ENCODE measurements around the gene RIN1.
A peak's percentile ranks its signal among the peaks of the same experiment; 100 is the strongest.

RIN1 gene

DNA sequence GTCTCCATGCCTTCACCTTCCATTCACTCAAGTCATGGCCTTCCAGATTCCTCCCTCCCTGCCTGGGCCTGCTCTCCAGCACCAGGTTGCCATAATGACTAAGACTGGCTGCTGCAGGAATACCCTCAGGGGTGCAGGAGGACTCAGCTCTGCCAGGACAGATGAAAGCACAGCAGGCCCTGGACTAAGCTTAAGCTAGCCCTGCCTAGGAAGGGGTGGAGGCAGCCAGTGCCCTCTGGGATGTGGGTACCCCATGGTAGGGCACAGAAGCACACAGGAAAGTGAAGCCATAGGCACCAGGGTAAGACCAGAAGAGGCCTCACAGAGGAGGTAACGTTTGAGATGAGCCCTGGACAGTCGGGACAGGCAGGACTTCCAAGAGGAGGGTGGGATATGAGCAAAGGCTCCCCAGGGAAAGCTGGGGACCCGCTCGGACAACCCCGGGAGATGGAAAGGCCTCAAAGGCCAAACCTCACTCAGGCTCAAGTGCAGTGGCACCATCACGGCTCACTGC lies 3.0 kb upstream of the RIN1 start:
- TF ChIP-seq, protein P1, sequence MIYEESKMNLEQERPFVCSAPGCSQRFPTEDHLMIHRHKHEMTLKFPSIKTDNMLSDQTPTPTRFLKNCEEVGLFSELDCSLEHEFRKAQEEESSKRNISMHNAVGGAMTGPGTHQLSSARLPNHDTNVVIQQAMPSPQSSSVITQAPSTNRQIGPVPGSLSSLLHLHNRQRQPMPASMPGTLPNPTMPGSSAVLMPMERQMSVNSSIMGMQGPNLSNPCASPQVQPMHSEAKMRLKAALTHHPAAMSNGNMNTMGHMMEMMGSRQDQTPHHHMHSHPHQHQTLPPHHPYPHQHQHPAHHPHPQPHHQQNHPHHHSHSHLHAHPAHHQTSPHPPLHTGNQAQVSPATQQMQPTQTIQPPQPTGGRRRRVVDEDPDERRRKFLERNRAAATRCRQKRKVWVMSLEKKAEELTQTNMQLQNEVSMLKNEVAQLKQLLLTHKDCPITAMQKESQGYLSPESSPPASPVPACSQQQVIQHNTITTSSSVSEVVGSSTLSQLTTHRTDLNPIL (CRISPR knock-in tag; IDR thresholded peaks at IDR 0.05; ENCODE audit: low read depth) = no peak
- TF ChIP-seq RARB (CRISPR knock-in tag; IDR thresholded peaks at IDR 0.05) = no peak
- TF ChIP-seq ZFP30 (CRISPR knock-in tag; IDR thresholded peaks at IDR 0.05) = no peak
- no peak for TF ChIP-seq ZNF565 (CRISPR knock-in tag; conservative IDR thresholded peaks at IDR 0.05; ENCODE audit: low read depth)
- no peak for TF ChIP-seq GLIS3 (CRISPR knock-in tag; IDR thresholded peaks at IDR 0.05)
- TF ChIP-seq, protein P2, sequence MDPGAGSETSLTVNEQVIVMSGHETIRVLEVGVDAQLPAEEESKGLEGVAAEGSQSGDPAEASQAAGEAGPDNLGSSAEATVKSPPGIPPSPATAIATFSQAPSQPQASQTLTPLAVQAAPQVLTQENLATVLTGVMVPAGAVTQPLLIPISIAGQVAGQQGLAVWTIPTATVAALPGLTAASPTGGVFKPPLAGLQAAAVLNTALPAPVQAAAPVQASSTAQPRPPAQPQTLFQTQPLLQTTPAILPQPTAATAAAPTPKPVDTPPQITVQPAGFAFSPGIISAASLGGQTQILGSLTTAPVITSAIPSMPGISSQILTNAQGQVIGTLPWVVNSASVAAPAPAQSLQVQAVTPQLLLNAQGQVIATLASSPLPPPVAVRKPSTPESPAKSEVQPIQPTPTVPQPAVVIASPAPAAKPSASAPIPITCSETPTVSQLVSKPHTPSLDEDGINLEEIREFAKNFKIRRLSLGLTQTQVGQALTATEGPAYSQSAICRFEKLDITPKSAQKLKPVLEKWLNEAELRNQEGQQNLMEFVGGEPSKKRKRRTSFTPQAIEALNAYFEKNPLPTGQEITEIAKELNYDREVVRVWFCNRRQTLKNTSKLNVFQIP (CRISPR knock-in tag; IDR thresholded peaks at IDR 0.05; ENCODE audit: borderline replicate concordance, low read depth) = no peak
- no peak for ATAC-seq

DNA sequence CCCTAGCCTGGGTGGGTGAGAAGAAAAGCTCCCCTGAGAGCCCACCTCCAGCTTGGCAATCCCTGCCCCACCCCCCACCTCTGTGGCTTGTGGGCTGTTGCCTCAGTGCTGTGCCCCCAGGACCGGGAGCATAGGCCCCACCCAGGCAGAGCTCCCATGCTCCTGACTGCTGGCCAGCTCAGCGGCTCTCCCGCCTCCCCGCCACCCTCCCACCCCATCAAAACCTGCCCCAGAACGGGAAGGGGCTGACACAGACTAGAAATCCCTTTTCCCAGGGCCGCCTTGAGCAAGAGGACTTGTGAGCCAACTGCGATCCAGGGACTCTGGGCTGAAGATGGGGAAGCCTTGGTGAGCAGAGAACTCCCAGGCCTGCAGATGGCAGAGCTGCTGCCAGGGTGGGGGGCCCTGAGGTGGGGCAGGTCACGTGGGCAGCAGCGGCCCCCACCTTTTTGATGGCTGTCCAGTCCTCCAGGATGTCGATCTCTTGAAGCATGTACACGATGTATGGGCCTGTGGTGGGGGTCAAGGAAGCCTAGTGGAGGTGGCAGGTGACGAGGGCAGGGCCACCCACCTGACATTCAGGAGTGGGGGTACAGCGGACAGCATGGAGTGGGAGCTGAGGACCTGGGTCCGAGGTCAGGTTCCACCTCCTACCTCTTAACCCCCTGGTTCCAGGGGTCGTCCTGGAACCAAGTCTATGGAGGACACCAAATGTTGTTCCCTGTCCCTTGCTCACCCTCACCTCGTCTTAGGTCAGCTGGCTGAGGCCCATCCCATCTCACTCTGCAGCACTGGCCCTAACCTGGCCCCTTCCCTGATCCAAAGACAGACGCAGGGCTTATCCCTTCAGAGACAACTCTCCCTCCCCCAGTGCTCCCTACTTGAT lies 2.3 kb upstream of the RIN1 start:
- no peak for ATAC-seq
- TF ChIP-seq BACH2 (CRISPR knock-in tag; IDR thresholded peaks at IDR 0.05; ENCODE audit: borderline replicate concordance) = no peak
- no peak for TF ChIP-seq SNAI2 (CRISPR knock-in tag; IDR thresholded peaks at IDR 0.05)
- TF ChIP-seq, protein P3, sequence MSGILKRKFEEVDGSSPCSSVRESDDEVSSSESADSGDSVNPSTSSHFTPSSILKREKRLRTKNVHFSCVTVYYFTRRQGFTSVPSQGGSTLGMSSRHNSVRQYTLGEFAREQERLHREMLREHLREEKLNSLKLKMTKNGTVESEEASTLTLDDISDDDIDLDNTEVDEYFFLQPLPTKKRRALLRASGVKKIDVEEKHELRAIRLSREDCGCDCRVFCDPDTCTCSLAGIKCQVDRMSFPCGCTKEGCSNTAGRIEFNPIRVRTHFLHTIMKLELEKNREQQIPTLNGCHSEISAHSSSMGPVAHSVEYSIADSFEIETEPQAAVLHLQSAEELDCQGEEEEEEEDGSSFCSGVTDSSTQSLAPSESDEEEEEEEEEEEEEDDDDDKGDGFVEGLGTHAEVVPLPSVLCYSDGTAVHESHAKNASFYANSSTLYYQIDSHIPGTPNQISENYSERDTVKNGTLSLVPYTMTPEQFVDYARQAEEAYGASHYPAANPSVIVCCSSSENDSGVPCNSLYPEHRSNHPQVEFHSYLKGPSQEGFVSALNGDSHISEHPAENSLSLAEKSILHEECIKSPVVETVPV (CRISPR knock-in tag; IDR thresholded peaks at IDR 0.05) = no peak
- TF ChIP-seq, protein P4, sequence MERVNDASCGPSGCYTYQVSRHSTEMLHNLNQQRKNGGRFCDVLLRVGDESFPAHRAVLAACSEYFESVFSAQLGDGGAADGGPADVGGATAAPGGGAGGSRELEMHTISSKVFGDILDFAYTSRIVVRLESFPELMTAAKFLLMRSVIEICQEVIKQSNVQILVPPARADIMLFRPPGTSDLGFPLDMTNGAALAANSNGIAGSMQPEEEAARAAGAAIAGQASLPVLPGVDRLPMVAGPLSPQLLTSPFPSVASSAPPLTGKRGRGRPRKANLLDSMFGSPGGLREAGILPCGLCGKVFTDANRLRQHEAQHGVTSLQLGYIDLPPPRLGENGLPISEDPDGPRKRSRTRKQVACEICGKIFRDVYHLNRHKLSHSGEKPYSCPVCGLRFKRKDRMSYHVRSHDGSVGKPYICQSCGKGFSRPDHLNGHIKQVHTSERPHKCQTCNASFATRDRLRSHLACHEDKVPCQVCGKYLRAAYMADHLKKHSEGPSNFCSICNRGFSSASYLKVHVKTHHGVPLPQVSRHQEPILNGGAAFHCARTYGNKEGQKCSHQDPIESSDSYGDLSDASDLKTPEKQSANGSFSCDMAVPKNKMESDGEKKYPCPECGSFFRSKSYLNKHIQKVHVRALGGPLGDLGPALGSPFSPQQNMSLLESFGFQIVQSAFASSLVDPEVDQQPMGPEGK (CRISPR knock-in tag; IDR thresholded peaks at IDR 0.05; ENCODE audit: borderline replicate concordance) = no peak
- no peak for TF ChIP-seq ARNTL (CRISPR knock-in tag; IDR thresholded peaks at IDR 0.05; ENCODE audit: borderline replicate concordance, low read depth)
- TF ChIP-seq OSR1 (CRISPR knock-in tag; IDR thresholded peaks at IDR 0.05) = no peak
- TF ChIP-seq ZFP3 (CRISPR knock-in tag; IDR thresholded peaks at IDR 0.05) = no peak
- TF ChIP-seq, protein P1 (CRISPR knock-in tag; IDR thresholded peaks at IDR 0.05; ENCODE audit: low read depth) = no peak
- no peak for TF ChIP-seq RARB (CRISPR knock-in tag; IDR thresholded peaks at IDR 0.05)
- no peak for TF ChIP-seq CSDC2 (CRISPR knock-in tag; IDR thresholded peaks at IDR 0.05)

DNA sequence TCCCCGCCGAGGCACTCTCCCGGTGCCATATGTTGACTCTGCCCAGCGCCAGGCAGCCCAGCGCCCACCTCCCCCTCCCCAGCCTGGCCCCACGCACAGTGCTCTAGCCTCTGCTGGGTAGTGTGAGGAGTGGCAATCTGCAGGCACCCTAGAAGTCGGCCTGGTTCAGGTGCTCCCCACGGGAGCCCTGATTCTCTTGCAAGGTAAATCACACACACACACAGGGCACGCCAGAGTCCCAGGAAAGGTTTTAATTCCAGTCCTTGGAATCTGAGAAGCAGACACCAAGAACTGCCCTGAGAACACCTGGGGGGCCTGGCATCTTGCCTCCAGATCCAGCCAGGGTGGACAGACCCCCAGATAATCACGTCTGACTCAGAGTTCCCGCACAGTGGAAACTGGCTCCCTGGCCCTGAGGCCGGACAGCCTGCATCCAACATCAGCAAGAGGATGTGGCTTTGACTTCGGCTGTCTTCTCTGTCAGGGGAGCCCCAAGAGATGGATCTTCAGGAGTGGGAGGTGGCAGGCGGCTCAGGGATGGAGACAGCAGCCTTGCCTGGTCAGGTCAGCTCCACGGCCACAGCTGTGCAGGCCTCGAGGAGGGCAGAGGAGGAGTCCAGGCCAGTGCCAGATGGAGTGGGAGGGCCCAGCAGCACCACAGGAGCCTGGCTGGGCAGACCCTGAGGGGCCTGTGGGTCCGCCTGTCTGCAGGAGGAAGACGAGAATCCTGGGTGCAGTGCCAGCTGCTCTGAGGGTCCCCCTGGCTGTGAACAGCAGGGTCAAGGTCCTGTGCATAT lies 1.1 kb upstream of the RIN1 start:
- TF ChIP-seq OSR1 (CRISPR knock-in tag; IDR thresholded peaks at IDR 0.05) (no peak), ARNTL (CRISPR knock-in tag; IDR thresholded peaks at IDR 0.05; ENCODE audit: borderline replicate concordance, low read depth) (no peak), TCF4 (CRISPR knock-in tag; IDR thresholded peaks at IDR 0.05; ENCODE audit: borderline replicate concordance) (no peak), GLIS3 (CRISPR knock-in tag; IDR thresholded peaks at IDR 0.05) (no peak), SNAI2 (CRISPR knock-in tag; IDR thresholded peaks at IDR 0.05) (no peak), ESRRG (CRISPR knock-in tag; IDR thresholded peaks at IDR 0.05) (no peak)
- TF ChIP-seq, protein P4 (CRISPR knock-in tag; IDR thresholded peaks at IDR 0.05; ENCODE audit: borderline replicate concordance) = no peak
- peak; percentile 7; the same call in 1 of the 3 replicates for ATAC-seq

Data from SK-N-SH treated with all-trans-retinoic acid at 6 μM for 48 hours (cell line).